GM19035 (cell line): Measurements from ENCODE around the gene PHEX.

Experiments used
- ATAC-seq: cut with Tn5 transposase; IDR thresholded peaks from one replicate; pipeline ENCODE4 v1.9.1; 2021; ENCODE audit not compliant: unreplicated experiment

PHEX gene

DNA sequence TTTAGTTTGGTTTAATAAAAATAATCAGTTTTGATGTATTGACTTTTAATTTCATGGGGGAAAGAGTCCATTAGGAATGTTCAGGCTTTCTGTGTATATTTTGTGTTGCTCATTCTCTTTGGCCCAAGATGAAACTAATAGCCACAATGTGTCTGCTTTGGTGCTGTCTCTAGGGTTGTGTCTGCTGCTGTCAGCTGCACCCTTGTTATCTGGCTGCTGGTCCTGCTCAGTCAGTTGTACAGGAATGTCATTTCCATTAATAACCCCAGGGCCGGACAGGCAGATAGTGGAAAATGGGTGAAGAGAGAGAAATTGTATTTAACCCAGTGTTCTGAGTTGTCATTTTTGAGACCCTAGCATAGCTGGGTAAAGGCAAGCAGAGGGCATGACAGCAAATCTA lies 115.1 kb downstream of the PHEX start:
- ATAC-seq = no peak

DNA sequence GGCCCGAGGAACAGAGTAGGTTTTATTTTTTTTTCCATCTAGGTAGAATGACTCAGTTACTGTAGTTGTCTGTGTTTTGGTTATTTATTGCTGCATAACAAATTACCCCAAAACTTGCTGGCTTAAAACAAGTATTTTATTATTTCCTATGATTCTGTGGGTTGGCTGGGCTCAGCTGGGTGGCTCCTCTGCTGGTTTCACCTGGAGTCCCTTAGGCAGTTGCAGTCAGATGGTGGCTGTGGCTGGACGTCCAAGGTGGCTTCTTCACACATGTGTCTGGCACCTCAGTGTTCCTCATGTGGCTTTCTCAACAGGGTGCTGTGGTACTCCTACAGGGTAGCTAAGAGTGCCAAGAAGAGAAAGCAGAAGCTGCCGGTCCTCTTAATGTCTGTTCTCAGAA lies 115.8 kb downstream of the PHEX start:
- ATAC-seq = no peak

DNA sequence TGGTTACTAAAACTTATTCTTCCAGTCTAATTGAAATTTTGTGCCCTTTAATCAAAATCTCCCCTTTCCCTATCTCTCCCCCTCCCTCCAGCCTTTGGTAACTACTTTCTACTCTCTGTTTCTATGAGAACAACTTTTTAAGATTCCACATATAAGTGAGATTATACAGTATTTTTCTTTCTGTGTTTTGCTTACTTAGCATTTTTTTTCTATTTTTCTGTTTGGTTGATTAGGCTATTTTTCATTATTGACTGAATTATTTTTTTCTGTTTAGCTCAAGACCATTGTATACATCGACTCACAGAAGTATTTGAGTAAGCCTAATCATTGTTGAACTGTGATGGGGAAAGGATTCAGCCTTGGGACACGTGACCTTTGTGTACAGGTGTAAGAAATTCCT lies 116.4 kb downstream of the PHEX start:
- no peak for ATAC-seq

DNA sequence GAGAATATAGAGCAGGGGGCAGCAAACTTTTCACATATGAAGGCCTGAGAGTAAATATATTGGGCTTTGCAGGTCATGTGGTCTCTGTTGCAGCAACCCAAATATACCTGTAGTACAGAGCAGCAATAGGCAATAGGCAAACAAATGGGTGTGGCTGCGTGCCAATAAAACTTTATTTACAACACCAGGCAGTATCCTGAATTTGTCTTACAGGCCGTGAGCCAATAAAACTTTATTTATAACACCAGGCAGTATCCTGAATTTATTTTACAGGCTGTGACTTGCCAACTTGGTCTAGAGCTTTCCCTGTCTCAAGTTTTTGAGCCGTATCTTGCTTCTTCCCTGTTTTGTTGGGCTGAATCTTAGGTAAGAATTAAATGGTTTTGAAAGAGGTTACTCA lies 118.2 kb downstream of the PHEX start:
- no peak for ATAC-seq

DNA sequence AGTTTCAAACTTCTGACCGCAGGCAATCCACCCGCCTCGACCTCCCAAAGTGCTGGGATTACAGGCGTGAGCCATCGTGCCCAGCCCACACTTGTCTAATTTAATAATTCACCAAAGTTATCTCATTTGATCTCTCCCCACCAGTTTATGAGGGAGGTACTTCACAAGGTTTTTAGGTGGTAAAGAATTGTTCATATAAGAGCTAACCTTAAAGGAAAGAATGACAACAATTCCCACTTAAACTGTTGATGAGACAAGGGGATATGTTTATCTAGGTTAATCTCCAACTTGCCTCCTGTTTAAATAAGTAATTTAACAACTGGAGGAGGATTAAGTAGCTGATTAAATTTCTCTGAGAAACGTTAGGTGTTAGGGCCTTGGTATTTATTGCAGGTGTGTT lies 123.0 kb downstream of the PHEX start:
- ATAC-seq = no peak

DNA sequence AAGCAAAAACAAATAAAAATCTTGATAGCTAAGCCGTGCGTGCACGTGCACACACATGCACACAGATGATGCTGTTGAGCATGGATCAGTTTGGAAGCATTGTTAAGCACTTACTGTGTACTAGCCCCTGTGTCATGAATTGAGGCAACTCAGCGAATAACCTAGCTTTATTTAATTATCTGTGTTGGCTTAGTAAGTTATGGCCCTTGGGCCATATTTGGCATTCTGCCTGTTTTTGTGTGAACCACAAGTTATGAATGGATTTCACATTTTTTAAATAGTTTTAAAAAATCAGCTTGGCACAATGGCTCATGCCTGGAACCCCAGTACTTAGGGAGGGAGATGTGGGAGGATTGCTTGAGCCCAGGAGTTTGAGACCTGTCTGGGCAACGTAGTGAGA lies 126.9 kb downstream of the PHEX start:
- no peak for ATAC-seq

DNA sequence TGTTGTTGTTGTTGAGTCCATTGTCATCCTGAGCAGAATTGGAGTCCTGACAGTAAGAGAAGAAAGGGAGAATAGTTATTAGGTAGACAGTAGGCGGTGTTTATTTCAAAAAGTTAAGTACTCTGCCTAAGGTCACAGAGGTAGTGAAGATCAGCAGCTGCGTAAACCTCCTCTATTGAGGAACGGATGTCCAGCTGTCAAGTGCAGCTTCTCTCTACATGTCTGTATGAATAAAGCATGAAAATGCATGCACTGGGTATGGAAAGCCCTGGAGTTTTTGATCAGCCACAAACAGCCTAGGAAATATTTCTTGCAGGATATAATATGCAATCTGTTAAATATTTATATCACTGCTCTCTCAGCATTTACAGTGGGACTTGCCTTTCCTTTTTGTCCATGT lies 131.2 kb downstream of the PHEX start:
- ATAC-seq = no peak

DNA sequence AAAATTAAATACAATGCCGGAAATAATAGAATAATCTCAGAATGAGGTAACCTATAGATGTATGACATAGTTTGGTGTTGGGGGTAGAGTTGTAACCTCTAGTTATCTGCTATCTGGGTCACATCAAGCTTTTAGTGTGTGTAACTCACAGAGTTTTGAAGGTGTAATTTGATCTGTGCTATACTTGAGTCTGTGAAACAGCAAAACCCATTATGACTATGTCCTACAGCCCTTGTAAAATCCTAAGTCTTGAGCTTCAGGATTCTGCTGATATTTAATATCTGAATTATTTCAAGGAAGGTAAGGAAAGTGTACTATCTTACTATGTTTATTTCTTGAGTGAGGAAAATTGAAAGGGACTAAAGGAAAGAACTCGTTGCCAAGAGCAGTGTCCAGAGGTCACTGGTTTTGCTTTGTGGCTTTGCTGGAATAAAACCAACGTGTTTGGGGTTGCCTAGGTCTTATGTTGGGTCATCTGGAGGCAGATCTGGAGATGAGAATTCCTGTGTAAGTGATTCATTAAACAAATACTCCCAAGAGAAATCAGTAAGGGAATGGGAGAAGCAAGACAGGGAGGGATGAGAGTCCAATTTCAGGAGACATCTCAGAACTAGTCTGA lies 132.8 kb downstream of the PHEX start:
- no peak for ATAC-seq

DNA sequence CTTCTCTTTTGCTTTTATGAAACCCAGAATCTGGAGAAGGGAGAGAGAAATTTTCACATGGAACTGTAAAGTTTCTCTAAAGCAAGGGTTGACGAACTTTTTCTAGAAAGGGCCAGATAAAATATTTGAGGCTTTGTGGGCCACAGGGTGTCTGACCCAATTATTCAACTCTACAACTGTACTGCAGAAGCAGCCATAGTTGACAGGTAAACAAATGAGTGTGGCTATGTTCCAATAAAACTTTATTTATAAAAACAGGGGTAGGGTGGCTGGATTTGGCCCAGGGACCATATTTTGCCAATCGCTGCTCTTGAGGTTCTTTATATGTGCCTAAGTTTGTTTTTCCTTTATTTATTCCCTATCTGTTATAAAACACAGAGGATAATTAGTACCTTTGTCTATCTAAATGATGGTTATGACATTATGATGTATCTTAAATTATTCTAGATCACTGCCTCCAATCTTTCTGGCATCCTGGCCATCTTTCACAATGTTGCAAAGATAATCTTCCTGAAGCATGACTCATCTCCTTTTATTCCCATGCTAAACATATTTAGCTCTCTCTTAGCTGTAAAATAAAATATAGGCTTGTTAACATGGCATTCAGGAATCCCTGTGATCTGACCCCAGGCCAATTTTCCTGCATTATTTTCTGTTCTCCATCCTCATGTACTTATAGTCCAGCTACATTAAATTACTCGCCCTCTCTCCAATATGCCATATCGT lies 133.8 kb downstream of the PHEX start:
- no peak for ATAC-seq

DNA sequence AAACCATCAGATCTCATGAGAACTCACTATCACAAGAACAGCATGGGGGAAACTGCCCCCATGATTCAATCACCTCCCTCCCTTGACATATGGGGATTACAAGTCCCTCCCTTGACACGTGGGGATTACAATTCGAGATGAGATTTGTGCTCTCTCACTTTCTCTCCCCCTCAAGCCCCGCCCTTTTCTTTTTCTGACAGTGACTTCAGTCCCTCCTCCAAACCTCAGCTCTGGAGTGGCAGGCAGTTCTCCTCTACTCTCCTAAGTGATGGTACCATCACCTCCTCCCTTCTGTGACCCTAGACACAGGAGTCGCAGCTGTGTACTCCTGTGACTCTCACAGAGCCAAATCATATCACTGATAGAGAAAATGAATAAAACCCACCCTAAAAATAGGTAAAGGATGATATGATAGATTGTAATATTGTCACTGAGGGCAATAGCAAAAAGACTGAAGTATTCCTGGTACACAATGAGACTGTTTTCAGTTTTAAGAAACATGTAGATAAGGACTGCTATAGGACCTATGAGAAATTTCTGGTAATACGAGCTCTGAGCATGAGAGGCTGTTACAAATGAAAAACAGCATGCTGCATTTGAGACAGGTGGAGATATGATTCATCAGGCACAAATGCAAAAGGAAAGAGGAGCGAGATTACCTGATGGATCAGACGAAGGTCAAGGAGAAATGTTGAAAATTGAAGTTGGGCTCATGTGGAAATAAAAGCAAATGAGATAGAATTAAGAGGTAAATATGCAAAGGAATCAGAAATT lies 139.3 kb downstream of the PHEX start:
- no peak for ATAC-seq

DNA sequence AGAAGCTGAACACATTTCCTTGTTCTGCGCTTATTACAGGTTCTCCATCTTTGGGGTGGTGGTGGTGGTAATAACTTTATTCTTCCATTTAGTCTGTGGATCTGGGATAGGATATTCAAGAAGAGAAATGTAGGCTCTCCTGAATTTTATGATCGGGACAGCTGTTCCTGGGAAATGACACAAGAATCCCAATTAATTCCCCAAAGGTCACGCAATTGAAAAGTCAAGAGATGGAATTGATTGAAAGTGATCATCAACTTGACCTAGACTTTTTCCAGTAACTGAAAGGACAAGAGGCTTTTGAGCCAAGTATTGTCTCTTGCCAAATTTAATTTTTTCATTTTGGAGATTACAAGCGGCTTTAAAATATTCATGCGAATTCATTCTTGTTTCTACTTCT lies 141.8 kb downstream of the PHEX start:
- ATAC-seq = no peak

DNA sequence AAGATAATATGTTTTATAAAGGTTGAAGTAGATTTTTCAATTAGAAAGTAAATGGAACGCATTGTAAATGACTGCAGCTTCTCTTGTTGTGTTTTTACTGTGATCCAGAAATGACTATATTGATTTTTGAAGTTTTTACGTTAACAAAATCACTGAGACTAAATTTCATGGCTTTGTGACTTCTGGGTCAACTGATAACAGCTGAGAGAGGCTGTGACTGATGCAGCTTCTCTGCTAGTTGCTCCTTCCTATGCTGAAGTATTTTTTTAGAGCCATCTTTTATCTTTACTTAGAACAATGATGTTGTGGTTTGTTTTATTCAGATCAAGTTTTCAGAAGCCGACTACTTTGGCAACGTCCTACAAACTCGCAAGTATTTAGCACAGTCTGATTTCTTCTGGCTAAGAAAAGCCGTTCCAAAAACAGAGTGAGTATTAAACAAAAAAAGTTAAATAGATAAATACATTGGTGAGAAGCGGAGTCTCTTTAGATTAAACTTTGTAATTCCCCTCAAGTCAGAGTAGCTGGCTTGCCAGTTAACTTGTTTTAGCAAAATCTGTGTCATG lies 145.9 kb downstream of the PHEX start:
- ATAC-seq = no peak

DNA sequence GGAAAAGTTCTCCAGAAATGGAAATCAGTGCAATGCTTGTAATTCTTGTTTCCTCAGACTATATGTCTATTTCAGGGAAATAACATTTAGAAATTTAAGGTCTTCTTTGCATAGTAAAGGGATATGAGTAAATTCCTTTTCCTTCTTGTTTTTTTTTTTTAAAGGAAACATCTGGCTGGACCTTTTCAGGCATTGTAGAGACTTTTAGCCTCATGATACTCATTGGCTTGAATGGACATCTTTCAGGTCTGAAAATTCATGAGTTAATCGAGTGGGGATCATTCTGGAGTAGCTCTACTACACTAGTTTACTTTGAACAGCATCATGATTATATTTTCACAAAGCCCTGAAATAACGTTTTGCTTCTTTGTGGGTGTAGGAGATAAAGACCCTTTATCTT lies 152.0 kb downstream of the PHEX start:
- no peak for ATAC-seq

DNA sequence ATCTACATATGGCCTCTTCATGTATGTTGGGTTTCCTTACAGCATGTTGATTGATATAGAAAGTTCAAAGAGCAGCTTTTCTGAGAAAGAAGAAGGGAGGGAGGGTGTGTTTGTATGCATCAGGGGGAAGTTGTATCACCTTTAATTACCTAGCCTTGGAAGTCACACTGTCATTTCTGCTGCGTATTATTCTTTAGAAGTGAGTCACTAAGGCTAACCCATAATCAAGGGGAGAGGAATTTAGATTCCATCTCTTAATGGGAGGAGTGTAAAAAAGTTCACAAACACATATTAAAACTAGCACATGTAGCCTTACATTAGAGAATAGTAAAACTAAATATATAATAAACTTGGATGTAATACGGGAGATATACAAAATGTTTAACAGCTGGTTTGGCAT lies 154.0 kb downstream of the PHEX start:
- ATAC-seq = no peak

DNA sequence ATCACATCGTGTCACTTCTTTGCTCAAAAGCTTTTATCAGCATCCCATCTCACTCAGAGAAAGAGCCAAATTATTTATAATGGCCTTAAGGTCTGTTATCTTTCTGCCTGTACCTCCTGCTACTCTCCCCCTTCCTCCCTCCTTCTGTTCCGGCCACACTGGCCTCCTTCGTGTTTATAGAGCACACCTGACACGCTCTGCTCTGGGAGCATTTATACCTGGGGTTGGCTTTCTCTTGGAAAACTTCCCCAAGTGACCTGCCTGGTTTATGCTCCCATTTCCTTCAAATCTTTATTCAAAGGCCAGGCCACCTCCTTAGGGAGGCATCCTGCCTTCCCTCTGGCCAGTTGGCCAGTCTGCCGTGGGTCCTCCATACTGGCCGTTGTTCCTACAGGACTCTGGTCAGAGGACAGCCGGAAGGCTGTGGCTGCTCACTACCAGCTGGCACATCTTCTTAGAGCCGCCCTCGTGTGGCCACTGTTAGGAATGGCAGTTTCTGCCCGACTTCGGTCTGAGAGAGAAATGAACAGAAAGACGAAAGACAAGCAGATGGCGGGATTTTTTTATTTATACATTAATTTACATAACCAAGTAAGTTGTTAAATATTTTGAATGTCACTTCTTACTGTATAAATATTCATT lies 160.4 kb downstream of the PHEX start:
- peak; percentile 93 for ATAC-seq

DNA sequence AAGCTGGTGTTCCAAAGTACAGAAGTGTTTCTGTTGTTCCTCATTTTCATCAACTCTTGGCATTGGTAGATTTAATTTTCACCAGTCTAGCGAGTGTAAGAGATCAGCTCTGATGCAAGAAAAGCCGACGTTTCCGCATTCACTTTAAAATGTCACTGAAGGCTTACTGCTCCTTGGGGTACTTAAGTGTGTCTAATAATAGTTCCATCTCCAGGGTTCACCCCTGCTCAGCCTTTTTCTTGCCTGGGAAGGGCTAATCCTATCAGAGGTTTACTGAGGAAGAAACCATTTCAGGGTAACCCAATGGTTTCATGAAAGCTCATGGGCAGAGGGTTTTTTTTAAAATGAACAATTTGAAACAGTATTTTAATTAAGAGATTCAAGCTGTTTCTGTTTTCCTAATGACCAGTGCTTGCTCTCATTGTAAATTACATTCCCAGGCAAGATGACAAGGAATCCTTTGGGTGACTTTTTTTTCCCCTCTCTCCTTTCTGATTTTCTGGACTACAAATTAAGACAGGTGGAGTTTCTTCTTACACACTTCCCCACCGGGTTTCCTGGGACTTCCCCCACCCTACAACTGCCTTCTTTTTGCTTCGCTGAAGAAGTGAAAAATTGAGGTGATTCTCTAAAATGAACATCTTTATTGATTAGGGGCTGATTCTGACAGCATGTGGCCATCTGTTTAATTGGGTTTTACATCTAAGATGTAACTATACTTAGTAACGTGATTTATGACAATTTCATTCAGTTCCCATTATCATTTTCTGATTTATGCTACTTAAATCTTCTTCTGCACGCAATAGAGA lies 161.9 kb downstream of the PHEX start:
- ATAC-seq = no peak

DNA sequence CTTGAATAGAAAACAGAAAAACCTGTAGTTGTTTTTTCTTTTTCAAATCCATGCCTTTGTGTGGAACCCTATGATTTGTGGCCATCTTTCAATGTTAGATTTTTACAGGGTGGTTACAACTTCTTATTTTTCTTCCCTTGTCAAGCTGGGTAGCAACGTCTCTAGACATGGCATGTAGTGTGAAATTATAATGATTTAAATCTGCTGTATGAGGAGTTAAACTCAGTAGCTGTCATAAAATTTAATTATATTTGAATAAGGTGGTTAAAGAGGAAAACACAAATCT lies 162.5 kb downstream of the PHEX start:
- no peak for ATAC-seq

DNA sequence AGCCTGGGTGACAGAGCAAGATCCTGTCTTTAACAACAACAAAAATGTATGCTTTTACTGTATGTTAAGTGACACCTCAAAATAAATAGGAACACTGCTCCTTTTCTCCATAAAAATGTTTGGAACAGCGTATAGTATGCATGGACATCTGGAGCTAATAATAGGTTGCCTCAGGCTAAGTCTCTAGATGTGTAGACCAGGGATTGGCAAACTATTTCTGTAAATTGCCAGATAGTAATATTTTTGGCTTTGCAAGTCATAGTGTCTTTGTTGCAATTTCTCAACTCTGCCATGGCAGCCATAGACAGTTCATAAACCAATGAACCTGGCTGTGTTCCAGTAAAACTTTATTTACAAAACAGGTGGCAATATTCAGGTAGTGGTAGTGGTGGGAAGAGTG lies 164.0 kb downstream of the PHEX start:
- no peak for ATAC-seq

DNA sequence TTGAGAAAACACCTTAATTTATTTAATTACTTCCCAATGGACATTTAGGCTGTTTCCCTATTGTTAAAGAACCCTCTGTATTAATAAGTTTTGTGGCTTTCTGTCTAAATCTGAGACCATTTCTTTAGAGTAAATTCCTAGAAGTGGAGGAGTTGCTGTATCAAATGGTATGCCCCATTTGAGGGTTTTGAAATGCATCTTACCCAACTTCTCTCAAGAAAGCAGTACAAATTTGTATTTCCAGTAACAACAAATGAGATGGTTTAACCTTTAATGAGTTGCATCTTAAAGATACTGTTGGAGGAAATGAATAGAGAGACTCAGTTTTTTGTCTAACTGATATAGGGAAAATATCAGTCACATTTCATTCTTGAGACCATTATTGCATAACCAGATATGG lies 170.1 kb downstream of the PHEX start:
- no peak for ATAC-seq

DNA sequence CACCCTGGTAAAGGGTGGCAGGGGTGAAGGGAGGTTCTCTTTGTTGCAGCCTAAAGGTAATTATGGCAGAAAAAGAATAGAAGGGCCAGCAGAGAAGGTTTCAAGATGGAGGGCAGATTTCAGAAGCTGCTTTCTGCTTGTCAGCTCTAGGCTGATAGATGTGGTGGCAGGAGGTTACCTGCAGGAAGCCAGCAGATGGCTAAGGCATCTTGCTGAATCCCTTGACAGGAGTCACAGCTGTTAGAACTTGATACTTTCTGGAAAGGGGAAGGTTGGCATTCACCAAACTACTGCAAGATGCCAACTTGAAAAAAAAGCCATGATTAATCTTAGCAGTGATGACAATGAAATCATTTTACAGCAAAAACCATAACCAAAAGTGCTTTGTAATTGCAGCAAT lies 171.1 kb downstream of the PHEX start:
- ATAC-seq = no peak

DNA sequence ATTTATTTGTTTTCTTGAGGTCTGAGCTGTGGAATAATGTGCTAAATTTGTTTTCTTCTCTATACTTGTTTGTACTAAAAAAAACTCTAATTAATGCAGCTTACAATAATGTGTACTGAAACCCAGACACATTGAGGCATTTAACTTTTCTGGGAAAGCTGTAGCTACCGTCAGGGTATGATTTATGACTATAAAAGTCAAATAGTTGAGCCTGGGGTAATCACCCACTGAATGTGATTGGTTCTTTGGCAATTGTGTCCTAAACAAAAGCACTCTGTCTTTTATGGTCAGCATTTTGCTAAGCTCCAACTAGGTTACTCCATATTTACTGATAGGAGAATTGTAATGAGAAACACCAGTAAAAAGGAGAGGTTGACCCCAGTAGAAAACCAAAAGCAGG lies 174.7 kb downstream of the PHEX start:
- no peak for ATAC-seq
